Mononuclear cell (primary cell): ENCODE data around the gene ESR1. TPM values are rescaled to one million over a fixed set of nuclear protein-coding genes. Genes with fewer than 3 reads are reported as not detected.

ENCODE experiments used
- H3K27me3 ChIP-seq: 2 replicates; pipeline ENCODE4 v1.6.0; 2011; ENCODE audit warnings: low read length, control low read depth; ENCODE audit not compliant: insufficient read depth
- H3K4me1 ChIP-seq: 2 replicates; pipeline ENCODE4 v1.5.1; 2011; ENCODE audit warnings: mild to moderate bottlenecking, low read length, control low read depth; ENCODE audit not compliant: insufficient read depth
- H3K4me3 ChIP-seq: 2 replicates; pipeline ENCODE4 v1.5.1; 2011; ENCODE audit warnings: mild to moderate bottlenecking, low read length, moderate library complexity
- H3K9me3 ChIP-seq: 2 replicates; pipeline ENCODE4 v1.5.1; 2011; ENCODE audit warnings: low read depth, mild to moderate bottlenecking, control low read depth, low read length
- total RNA-seq: library from RNA; depleted of rRNA; stranded (reverse); fragments of >200 nt; gene quantifications from one replicate; pipeline ENCODE4 v1.2.3, GENCODE V29; 2012

The ESR1 gene
- total RNA-seq, 1 donor = 0.63 TPM

- H3K4me3 ChIP-seq = no peak overlapping the region
- H3K9me3 ChIP-seq = no peaks in the 10 kb centered on the region
- peaks cover under 1% of the 10 kb centered on the region for H3K4me1 ChIP-seq
- no peaks in the 10 kb centered on the region for H3K27me3 ChIP-seq
These were observed 338.9 kb downstream of the ESR1 start for GRCh38 chr6:152146385-152146784.

GRCh38 chr6:152147269-152147668 is 339.8 kb downstream of the ESR1 start:
- H3K9me3 ChIP-seq = no peaks in the 10 kb centered on the region
- H3K27me3 ChIP-seq = no peaks in the 10 kb centered on the region
- H3K4me3 ChIP-seq = no peak overlapping the region
- peaks cover 8% of the 10 kb centered on the region for H3K4me1 ChIP-seq

GRCh38 chr6:152148412-152148811 is 340.9 kb downstream of the ESR1 start:
- H3K4me1 ChIP-seq = peaks cover 8% of the 10 kb centered on the region
- H3K27me3 ChIP-seq = no peaks in the 10 kb centered on the region
- H3K9me3 ChIP-seq = no peaks in the 10 kb centered on the region
- no peak overlapping the region for H3K4me3 ChIP-seq

- H3K4me3 ChIP-seq = no peak overlapping the region
- H3K4me1 ChIP-seq = peaks cover 8% of the 10 kb centered on the region
These were observed 342.7 kb downstream of the ESR1 start for GRCh38 chr6:152150196-152150595.

GRCh38 chr6:152151920-152152319 is 344.4 kb downstream of the ESR1 start:
- Histone ChIP-seq H3K27me3 (no peaks in the 10 kb centered on the region), H3K9me3 (no peaks in the 10 kb centered on the region), H3K4me3 (no peak overlapping the region), H3K4me1 (peaks cover 8% of the 10 kb centered on the region)

More at GRCh38 chr6:152150196-152150595, 342.7 kb downstream of the ESR1 start:
- no peaks in the 10 kb centered on the region for H3K27me3 ChIP-seq
- H3K9me3 ChIP-seq = no peaks in the 10 kb centered on the region

- Histone ChIP-seq H3K9me3 (no peaks in the 10 kb centered on the region), H3K4me3 (no peak overlapping the region), H3K4me1 (peaks cover 8% of the 10 kb centered on the region), H3K27me3 (no peaks in the 10 kb centered on the region)
These were observed 347.3 kb downstream of the ESR1 start for GRCh38 chr6:152154559-152155356.

GRCh38 chr6:152155792-152156191 is 348.3 kb downstream of the ESR1 start:
- Histone ChIP-seq H3K9me3 (no peaks in the 10 kb centered on the region), H3K27me3 (no peaks in the 10 kb centered on the region), H3K4me1 (peaks cover 8% of the 10 kb centered on the region), H3K4me3 (no peak overlapping the region)

GRCh38 chr6:152160346-152160745 is 352.9 kb downstream of the ESR1 start:
- Histone ChIP-seq H3K9me3 (no peaks in the 10 kb centered on the region), H3K4me1 (no peaks in the 10 kb centered on the region), H3K4me3 (no peak overlapping the region), H3K27me3 (no peaks in the 10 kb centered on the region)

GRCh38 chr6:152161501-152161900 is 354.0 kb downstream of the ESR1 start:
- no peaks in the 10 kb centered on the region for H3K27me3 ChIP-seq
- no peak overlapping the region for H3K4me3 ChIP-seq
- H3K4me1 ChIP-seq = no peaks in the 10 kb centered on the region
- no peaks in the 10 kb centered on the region for H3K9me3 ChIP-seq

- Histone ChIP-seq H3K27me3 (no peaks in the 10 kb centered on the region), H3K4me3 (no peak overlapping the region), H3K4me1 (no peaks in the 10 kb centered on the region), H3K9me3 (no peaks in the 10 kb centered on the region)
These were observed 357.5 kb downstream of the ESR1 start for GRCh38 chr6:152164957-152165356.

- no peaks in the 10 kb centered on the region for H3K9me3 ChIP-seq
- H3K4me3 ChIP-seq = no peak overlapping the region
- no peaks in the 10 kb centered on the region for H3K27me3 ChIP-seq
- peaks cover 9% of the 10 kb centered on the region for H3K4me1 ChIP-seq
These were observed 359.0 kb downstream of the ESR1 start for GRCh38 chr6:152166497-152166896.

- Histone ChIP-seq H3K27me3 (no peaks in the 10 kb centered on the region), H3K9me3 (no peaks in the 10 kb centered on the region), H3K4me3 (no peak overlapping the region), H3K4me1 (peaks cover 11% of the 10 kb centered on the region)
These were observed 359.4 kb downstream of the ESR1 start for GRCh38 chr6:152166897-152167296.

GRCh38 chr6:152167641-152168603 is 360.4 kb downstream of the ESR1 start:
- Histone ChIP-seq H3K4me1 (peaks cover 11% of the 10 kb centered on the region), H3K4me3 (no peak overlapping the region), H3K9me3 (no peaks in the 10 kb centered on the region), H3K27me3 (no peaks in the 10 kb centered on the region)

- H3K4me3 ChIP-seq = no peak overlapping the region
- H3K4me1 ChIP-seq = peaks cover 11% of the 10 kb centered on the region
- H3K27me3 ChIP-seq = no peaks in the 10 kb centered on the region
- no peaks in the 10 kb centered on the region for H3K9me3 ChIP-seq
These were observed 362.8 kb downstream of the ESR1 start for GRCh38 chr6:152170313-152170701.
